ENCODE measurements around the gene CACNG4.

The CACNG4 gene

GRCh38 chr17:67066717-67067116 is 102.2 kb downstream of the CACNG4 start:
- H3K9ac ChIP-seq (ENCODE audit: low read depth, low read length) = no peak overlapping the region
- no peaks in the 10 kb centered on the region for H3K36me3 ChIP-seq (ENCODE audit: insufficient read depth, low read length)
- H3K9me3 ChIP-seq (ENCODE audit: control insufficient read depth, insufficient read depth, low read length) = no peaks in the 10 kb centered on the region
- no peaks in the 10 kb centered on the region for H3K4me1 ChIP-seq (ENCODE audit: insufficient read depth, low read length)

GRCh38 chr17:67067571-67068482 is 103.3 kb downstream of the CACNG4 start:
- Histone ChIP-seq H3K36me3 (ENCODE audit: insufficient read depth, low read length) (no peaks in the 10 kb centered on the region), H3K9me3 (ENCODE audit: control insufficient read depth, insufficient read depth, low read length) (no peaks in the 10 kb centered on the region), H3K9ac (ENCODE audit: low read depth, low read length) (no peak overlapping the region)

GRCh38 chr17:67068999-67069398 is 104.5 kb downstream of the CACNG4 start:
- Histone ChIP-seq H3K9ac (ENCODE audit: low read depth, low read length) (no peak overlapping the region), H3K36me3 (ENCODE audit: insufficient read depth, low read length) (no peaks in the 10 kb centered on the region), H3K9me3 (ENCODE audit: control insufficient read depth, insufficient read depth, low read length) (no peaks in the 10 kb centered on the region), H3K4me1 (ENCODE audit: insufficient read depth, low read length) (no peaks in the 10 kb centered on the region)

More at GRCh38 chr17:67067571-67068482, 103.3 kb downstream of the CACNG4 start:
- H3K4me1 ChIP-seq (ENCODE audit: insufficient read depth, low read length) = no peaks in the 10 kb centered on the region

GRCh38 chr17:67069603-67070136 is 105.2 kb downstream of the CACNG4 start:
- no peaks in the 10 kb centered on the region for H3K4me1 ChIP-seq (ENCODE audit: insufficient read depth, low read length)
- H3K9me3 ChIP-seq (ENCODE audit: control insufficient read depth, insufficient read depth, low read length) = no peaks in the 10 kb centered on the region
- no peaks in the 10 kb centered on the region for H3K36me3 ChIP-seq (ENCODE audit: insufficient read depth, low read length)
- H3K9ac ChIP-seq (ENCODE audit: low read depth, low read length) = no peak overlapping the region

- H3K9ac ChIP-seq (ENCODE audit: low read depth, low read length) = no peak overlapping the region
- no peaks in the 10 kb centered on the region for H3K36me3 ChIP-seq (ENCODE audit: insufficient read depth, low read length)
- H3K4me1 ChIP-seq (ENCODE audit: insufficient read depth, low read length) = no peaks in the 10 kb centered on the region
- H3K9me3 ChIP-seq (ENCODE audit: control insufficient read depth, insufficient read depth, low read length) = no peaks in the 10 kb centered on the region
These were observed 107.1 kb downstream of the CACNG4 start for GRCh38 chr17:67071595-67071994.

GRCh38 chr17:67072885-67073284 is 108.4 kb downstream of the CACNG4 start:
- no peaks in the 10 kb centered on the region for H3K4me1 ChIP-seq (ENCODE audit: insufficient read depth, low read length)
- H3K9ac ChIP-seq (ENCODE audit: low read depth, low read length) = no peak overlapping the region
- H3K9me3 ChIP-seq (ENCODE audit: control insufficient read depth, insufficient read depth, low read length) = no peaks in the 10 kb centered on the region
- no peaks in the 10 kb centered on the region for H3K36me3 ChIP-seq (ENCODE audit: insufficient read depth, low read length)

GRCh38 chr17:67074781-67075180 is 110.3 kb downstream of the CACNG4 start:
- no peaks in the 10 kb centered on the region for H3K4me1 ChIP-seq (ENCODE audit: insufficient read depth, low read length)
- H3K36me3 ChIP-seq (ENCODE audit: insufficient read depth, low read length) = no peaks in the 10 kb centered on the region
- H3K9ac ChIP-seq (ENCODE audit: low read depth, low read length) = no peak overlapping the region
- no peaks in the 10 kb centered on the region for H3K9me3 ChIP-seq (ENCODE audit: control insufficient read depth, insufficient read depth, low read length)

- H3K4me1 ChIP-seq (ENCODE audit: insufficient read depth, low read length) = no peaks in the 10 kb centered on the region
- no peak overlapping the region for H3K9ac ChIP-seq (ENCODE audit: low read depth, low read length)
- no peaks in the 10 kb centered on the region for H3K36me3 ChIP-seq (ENCODE audit: insufficient read depth, low read length)
- H3K9me3 ChIP-seq (ENCODE audit: control insufficient read depth, insufficient read depth, low read length) = no peaks in the 10 kb centered on the region
These were observed 111.8 kb downstream of the CACNG4 start for GRCh38 chr17:67076290-67076689.

- H3K9ac ChIP-seq (ENCODE audit: low read depth, low read length) = no peak overlapping the region
- H3K36me3 ChIP-seq (ENCODE audit: insufficient read depth, low read length) = no peaks in the 10 kb centered on the region
- no peaks in the 10 kb centered on the region for H3K4me1 ChIP-seq (ENCODE audit: insufficient read depth, low read length)
- H3K9me3 ChIP-seq (ENCODE audit: control insufficient read depth, insufficient read depth, low read length) = no peaks in the 10 kb centered on the region
These were observed 113.8 kb downstream of the CACNG4 start for GRCh38 chr17:67078292-67078691.

- H3K9ac ChIP-seq (ENCODE audit: low read depth, low read length) = no peak overlapping the region
- no peaks in the 10 kb centered on the region for H3K9me3 ChIP-seq (ENCODE audit: control insufficient read depth, insufficient read depth, low read length)
- no peaks in the 10 kb centered on the region for H3K36me3 ChIP-seq (ENCODE audit: insufficient read depth, low read length)
- H3K4me1 ChIP-seq (ENCODE audit: insufficient read depth, low read length) = no peaks in the 10 kb centered on the region
These were observed 115.0 kb downstream of the CACNG4 start for GRCh38 chr17:67079491-67079890.

- no peaks in the 10 kb centered on the region for H3K4me1 ChIP-seq (ENCODE audit: insufficient read depth, low read length)
- H3K9ac ChIP-seq (ENCODE audit: low read depth, low read length) = no peak overlapping the region
- no peaks in the 10 kb centered on the region for H3K36me3 ChIP-seq (ENCODE audit: insufficient read depth, low read length)
- no peaks in the 10 kb centered on the region for H3K9me3 ChIP-seq (ENCODE audit: control insufficient read depth, insufficient read depth, low read length)
These were observed 116.3 kb downstream of the CACNG4 start for GRCh38 chr17:67080804-67081203.

GRCh38 chr17:67082107-67082506 is 117.6 kb downstream of the CACNG4 start:
- H3K9me3 ChIP-seq (ENCODE audit: control insufficient read depth, insufficient read depth, low read length) = no peaks in the 10 kb centered on the region
- H3K4me1 ChIP-seq (ENCODE audit: insufficient read depth, low read length) = no peaks in the 10 kb centered on the region
- no peaks in the 10 kb centered on the region for H3K36me3 ChIP-seq (ENCODE audit: insufficient read depth, low read length)
- H3K9ac ChIP-seq (ENCODE audit: low read depth, low read length) = no peak overlapping the region

Measured in ES-I3 (cell line).